Spinal cord (tissue), 10 donors: ENCODE results near the gene ZNF485. TPM values are rescaled to one million over a fixed set of nuclear protein-coding genes. Genes with fewer than 3 reads are reported as not detected.
"Not testable (repeated sequence)": the region's sequence is repeated elsewhere in the genome, so short reads cannot be mapped to it uniquely, and the experiment has no call there.

Experiments
- DNase-seq, 6 donors: peaks; one replicate each; pipeline versions ENCODE4 v3.0.0 to v3.0.0-alpha.2; 2013 to 2015; ENCODE audit warnings: low spot score in 6 of 6, low read depth in 4 of 6
- H3K27ac ChIP-seq: one replicate; pipeline ENCODE4 v1.5.1; 2013; ENCODE audit warnings: low read depth, low read length, control low read depth
- H3K27me3 ChIP-seq: one replicate; pipeline ENCODE4 v1.6.1; 2013; ENCODE audit warnings: low read length; ENCODE audit not compliant: control insufficient read depth, insufficient read depth
- H3K36me3 ChIP-seq: one replicate; pipeline ENCODE4 v1.6.1; 2013; ENCODE audit warnings: low read length; ENCODE audit not compliant: control insufficient read depth, insufficient read depth
- H3K4me1 ChIP-seq: one replicate; pipeline ENCODE4 v1.6.1; 2013; ENCODE audit warnings: low read length; ENCODE audit not compliant: control insufficient read depth, insufficient read depth
- H3K4me3 ChIP-seq: one replicate; pipeline ENCODE4 v1.5.1; 2013; ENCODE audit warnings: low read depth, low read length, control low read depth
- H3K9me3 ChIP-seq: one replicate; pipeline ENCODE4 v1.6.1; 2013; ENCODE audit warnings: low read length; ENCODE audit not compliant: control insufficient read depth, insufficient read depth
- WGBS: methylation state at CpG from one replicate; pipeline ENCODE4 v1.1.5; 2013; ENCODE audit warnings: missing lambda C conversion rate; ENCODE audit not compliant: insufficient coverage; 5-methylcytosine and 5-hydroxymethylcytosine counted together
- polyA plus RNA-seq, 2 donors: library from polyadenylated mRNA; unstranded; fragments of 120-200 nt; gene quantifications; one replicate each; pipeline ENCODE4 v1.2.1, GENCODE V29; 2013; ENCODE audit not compliant: insufficient read length in 2 of 2
- total RNA-seq, 2 donors: library from RNA; depleted of rRNA in 1 of 2; stranded (reverse); fragments of 120-200 nt in 1 of 2; fragments of >200 nt in 1 of 2; gene quantifications; one replicate each; pipeline versions ENCODE4 v1.2.3 to v1.2.4, GENCODE V29; 2013 to 2014
- donor health status: healthy.

Gene ZNF485
- total and polyA plus RNA-seq, 4 donors, result 4.0 to 5.6 (median 4.9) TPM

GRCh38 chr10:43576580-43576979, 29.7 kb upstream of the ZNF485 start:
- Histone ChIP-seq H3K4me3 (no peak overlapping the region), H3K36me3 (no peaks in the 10 kb centered on the region), H3K27me3 (no peaks in the 10 kb centered on the region), H3K9me3 (no peaks in the 10 kb centered on the region), H3K27ac (no peak overlapping the region), H3K4me1 (peaks cover 6% of the 10 kb centered on the region)
- no CpG with 5 or more reads among the region's 5 CpGs for WGBS
- DNase-seq, result no peak

DNA sequence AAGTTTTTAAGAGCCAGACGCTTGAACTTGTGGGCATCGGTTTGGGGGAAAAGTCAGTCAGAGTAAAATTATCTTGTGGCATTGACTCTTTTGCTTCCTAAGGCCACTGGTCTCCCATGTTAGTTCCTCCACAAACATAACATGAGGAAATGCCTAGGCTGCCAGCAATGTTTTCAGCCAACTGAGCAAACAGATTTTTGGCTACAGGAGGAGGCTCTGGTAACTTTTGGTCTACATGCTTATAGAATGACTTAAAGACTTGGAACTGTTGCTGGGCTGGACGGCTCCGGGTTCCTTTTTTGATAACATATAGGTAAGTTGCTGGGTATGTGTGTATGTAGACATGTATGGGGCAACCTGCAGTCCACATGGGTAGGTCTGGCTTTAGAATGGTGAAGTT, 22.2 kb upstream of the ZNF485 start:
- Histone ChIP-seq H3K9me3 (no peaks in the 10 kb centered on the region), H3K27me3 (no peaks in the 10 kb centered on the region), H3K4me3 (no peak overlapping the region), H3K36me3 (no peaks in the 10 kb centered on the region), H3K4me1 (no peaks in the 10 kb centered on the region), H3K27ac (no peak overlapping the region)
- no peak for DNase-seq
- WGBS, result 91% methylated on average over 3 of the region's 4 CpGs

DNA sequence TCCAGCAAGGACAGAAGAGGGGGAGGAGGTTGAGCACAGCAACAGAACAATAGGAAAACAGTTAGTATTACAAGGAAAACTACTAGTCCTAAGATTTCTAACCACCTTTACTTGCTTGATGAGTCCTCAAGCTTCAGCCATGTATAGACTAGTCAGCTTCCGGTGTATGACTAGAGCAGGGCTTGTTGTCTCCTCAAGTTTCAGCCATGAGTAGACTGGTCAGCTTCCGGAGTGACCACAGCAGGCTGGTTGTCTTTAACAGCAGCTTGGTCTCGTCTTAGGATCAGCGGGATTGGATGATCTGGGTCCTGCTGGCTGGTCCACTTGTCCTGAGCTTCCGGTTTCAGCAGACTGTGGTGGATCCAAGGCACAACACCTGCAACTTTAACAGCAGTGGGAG, 21.2 kb upstream of the ZNF485 start:
- WGBS, result 89% methylated on average over 5 of the region's 5 CpGs
- Histone ChIP-seq H3K36me3 (no peaks in the 10 kb centered on the region), H3K4me3 (no peak overlapping the region), H3K27me3 (no peaks in the 10 kb centered on the region), H3K27ac (no peak overlapping the region), H3K4me1 (no peaks in the 10 kb centered on the region), H3K9me3 (no peaks in the 10 kb centered on the region)
- no peak for DNase-seq

- 88% methylated on average over 8 of the region's 9 CpGs for WGBS
- Histone ChIP-seq H3K9me3 (no peaks in the 10 kb centered on the region), H3K4me3 (no peak overlapping the region), H3K36me3 (no peaks in the 10 kb centered on the region), H3K27me3 (no peaks in the 10 kb centered on the region), H3K27ac (no peak overlapping the region), H3K4me1 (no peaks in the 10 kb centered on the region)
- DNase-seq, result no peak
Observed at GRCh38 chr10:43585981-43586729, 20.1 kb upstream of the ZNF485 start.

DNA sequence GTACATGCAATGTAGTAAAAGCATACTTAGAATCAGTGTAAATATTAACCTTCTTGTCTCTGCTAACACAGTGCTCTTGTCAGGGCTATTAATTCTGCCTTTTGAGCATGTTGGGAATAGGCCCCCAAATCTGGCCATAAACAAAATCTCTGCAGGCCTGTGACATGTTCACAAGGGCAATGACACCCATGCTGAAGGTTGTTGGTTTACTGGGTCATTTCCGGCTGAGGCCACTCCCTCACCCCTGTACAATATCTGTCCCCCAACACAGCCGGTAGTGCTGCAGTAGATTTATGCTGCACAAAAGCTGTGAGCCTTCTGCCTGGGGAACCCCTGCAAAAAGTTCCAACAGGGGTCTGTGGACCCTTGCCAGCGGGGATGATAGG, 19.5 kb upstream of the ZNF485 start:
- H3K4me1 ChIP-seq, H3K27ac ChIP-seq, DNase-seq, H3K9me3 ChIP-seq, H3K4me3 ChIP-seq, H3K36me3 ChIP-seq, H3K27me3 ChIP-seq: not testable (repeated sequence)
- WGBS, result 81% methylated on average over 2 of the region's 3 CpGs

DNA sequence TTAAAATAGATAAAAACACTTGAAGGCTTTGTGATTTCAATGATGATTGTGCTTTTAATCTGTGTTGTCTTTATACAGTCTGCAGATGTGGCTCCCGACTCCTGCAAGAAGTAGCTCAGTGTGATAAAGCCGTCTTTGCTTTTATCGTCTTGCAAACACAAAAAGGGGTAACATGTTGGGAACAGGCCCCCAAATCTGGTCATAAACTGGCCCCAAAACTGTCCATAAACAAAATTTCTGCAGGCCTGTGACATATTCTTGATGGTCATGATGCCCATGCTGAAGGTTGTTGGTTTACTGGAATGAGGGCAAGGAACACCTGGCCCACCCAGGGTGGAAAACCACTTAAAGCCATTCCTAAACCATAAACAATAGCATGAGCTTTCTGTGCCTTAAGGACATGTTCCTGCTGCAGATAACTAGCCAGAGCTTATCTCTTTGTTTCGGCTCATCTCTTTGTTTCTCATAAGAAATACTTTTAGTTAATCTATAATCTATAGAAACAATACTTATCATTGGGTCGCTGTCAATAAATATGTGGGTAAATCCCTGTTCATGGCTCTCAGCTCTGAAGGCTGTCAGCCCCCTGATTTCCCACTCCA, 14.8 kb upstream of the ZNF485 start:
- Histone ChIP-seq H3K9me3 (no peaks in the 10 kb centered on the region), H3K27ac (no peak overlapping the region), H3K27me3 (no peaks in the 10 kb centered on the region), H3K4me1 (peaks cover 2% of the 10 kb centered on the region), H3K4me3 (no peak overlapping the region), H3K36me3 (no peaks in the 10 kb centered on the region)
- no peak for DNase-seq
- 88% methylated on average over 1 of the region's 5 CpGs for WGBS

- 65% methylated on average over 8 of the region's 8 CpGs for WGBS
- DNase-seq, result no peak
Observed at GRCh38 chr10:43594944-43595589, 11.2 kb upstream of the ZNF485 start.

GRCh38 chr10:43595739-43596298, 10.4 kb upstream of the ZNF485 start:
- 38% methylated on average over 4 of the region's 7 CpGs for WGBS

More at GRCh38 chr10:43594944-43595589, 11.2 kb upstream of the ZNF485 start:
- Histone ChIP-seq H3K4me1 (peaks cover 2% of the 10 kb centered on the region), H3K27ac (no peak overlapping the region), H3K9me3 (no peaks in the 10 kb centered on the region), H3K36me3 (no peaks in the 10 kb centered on the region), H3K27me3 (no peaks in the 10 kb centered on the region), H3K4me3 (no peak overlapping the region)

GRCh38 chr10:43596546-43596945, 9.7 kb upstream of the ZNF485 start:
- Histone ChIP-seq H3K36me3 (no peaks in the 10 kb centered on the region), H3K4me3 (no peak overlapping the region), H3K9me3 (no peaks in the 10 kb centered on the region), H3K27me3 (no peaks in the 10 kb centered on the region), H3K4me1 (peaks cover 2% of the 10 kb centered on the region), H3K27ac (no peak overlapping the region)
- no peak for DNase-seq
- WGBS, result no CpG with 5 or more reads among the region's 4 CpGs

More at GRCh38 chr10:43595739-43596298, 10.4 kb upstream of the ZNF485 start:
- no peak for DNase-seq
- H3K36me3 ChIP-seq, result no peaks in the 10 kb centered on the region
- H3K27ac ChIP-seq, result no peak overlapping the region
- H3K27me3 ChIP-seq, result no peaks in the 10 kb centered on the region
- no peak overlapping the region for H3K4me3 ChIP-seq
- no peaks in the 10 kb centered on the region for H3K9me3 ChIP-seq
- H3K4me1 ChIP-seq, result peaks cover 2% of the 10 kb centered on the region
